HL-60/S4 treated with phorbol 12-myristate 13-acetate at 8.2 ng/mL for 4 days and 3 days (cell line): Measurements from ENCODE around the gene UGT1A8.

Experiments used
- in situ Hi-C: fragments of 300-500 bp; cut with MboI; formaldehyde crosslinking; loops from 2 replicates; pipeline ENCODE4 v1.15.0; 2022; ENCODE audit warnings: low sequenced_read_pairs

Gene UGT1A8

DNA sequence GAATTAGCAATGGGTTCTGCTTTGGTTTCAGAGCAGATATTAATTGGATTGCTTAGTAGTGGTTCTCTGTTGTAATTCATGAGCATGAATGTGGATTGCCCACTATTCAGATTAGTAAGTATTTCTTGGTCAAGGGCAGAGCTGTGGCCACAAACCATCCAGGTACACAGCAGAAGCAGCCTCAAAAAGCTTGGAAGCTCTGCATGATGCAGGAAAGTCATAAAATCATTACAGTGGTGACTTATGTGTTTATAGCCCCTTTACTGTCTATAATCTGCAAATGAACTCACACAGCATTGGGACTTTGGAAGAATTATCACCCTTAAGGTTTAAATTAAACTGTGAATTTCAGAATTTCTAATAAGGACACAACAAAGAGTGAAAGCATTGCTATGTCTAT lies 140.7 kb downstream of the UGT1A8 start:
- in situ Hi-C loops, result no loop called here

DNA sequence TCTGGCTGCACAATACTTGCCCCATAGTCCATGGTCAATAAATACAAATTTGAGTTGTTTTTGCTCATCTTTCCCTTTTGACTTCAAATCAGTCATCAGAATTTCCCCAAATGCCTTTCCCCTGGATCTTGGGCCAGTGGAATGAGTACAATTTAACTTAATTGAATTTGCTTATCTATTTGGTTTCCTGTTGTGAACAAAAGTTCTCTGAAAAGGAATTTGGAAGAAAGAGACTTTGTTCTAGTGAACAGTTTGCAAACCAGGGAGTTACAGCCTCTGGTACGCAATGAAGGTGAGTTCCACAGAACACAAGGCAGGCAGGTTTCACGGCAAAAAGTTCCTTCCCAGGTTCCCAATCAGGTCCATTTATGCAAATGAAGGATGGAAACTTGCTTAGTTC lies 141.4 kb downstream of the UGT1A8 start:
- in situ Hi-C loops, result no loop called here

DNA sequence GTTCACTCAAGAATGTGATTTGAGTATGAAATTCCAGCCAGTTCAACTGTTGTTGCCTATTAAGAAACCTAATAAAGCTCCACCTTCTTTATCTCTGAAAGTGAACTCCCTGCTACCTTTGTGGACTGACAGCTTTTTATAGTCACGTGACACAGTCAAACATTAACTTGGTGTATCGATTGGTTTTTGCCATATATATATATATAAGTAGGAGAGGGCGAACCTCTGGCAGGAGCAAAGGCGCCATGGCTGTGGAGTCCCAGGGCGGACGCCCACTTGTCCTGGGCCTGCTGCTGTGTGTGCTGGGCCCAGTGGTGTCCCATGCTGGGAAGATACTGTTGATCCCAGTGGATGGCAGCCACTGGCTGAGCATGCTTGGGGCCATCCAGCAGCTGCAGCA lies 142.6 kb downstream of the UGT1A8 start, which contains the start of gene UGT1A1:
TSS of gene UGT1A1 (plus strand) at position 228 of the 400 bp plus-strand sequence. CDS start at position 246, 18 bp downstream.
- in situ Hi-C loops, result no loop called here

- in situ Hi-C loops, result no loop called here
Measured at GRCh38 chr2:233761040-233761769, 143.8 kb downstream of the UGT1A8 start.

- in situ Hi-C loops, result no loop called here
Measured at GRCh38 chr2:233764264-233764663, 146.8 kb downstream of the UGT1A8 start.

DNA sequence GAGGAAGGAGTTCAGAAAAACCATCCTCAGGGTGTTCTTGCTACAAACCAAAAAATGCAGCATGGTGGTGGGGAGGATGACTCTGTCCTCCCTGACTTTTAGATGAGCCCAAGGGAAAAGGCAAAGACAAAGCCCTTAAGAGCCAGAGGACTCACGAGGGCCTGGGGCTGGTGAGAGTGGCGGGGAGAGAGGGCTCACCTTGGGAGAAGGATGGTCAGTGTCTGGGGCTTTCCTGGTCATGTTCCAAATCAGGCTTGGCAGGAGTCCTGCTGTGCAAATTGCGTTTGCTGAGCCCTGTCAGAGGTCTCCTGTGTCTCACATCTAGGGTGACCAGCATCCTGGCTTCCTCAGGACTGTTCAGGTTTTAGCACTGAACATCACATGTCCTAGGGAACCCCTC lies 147.3 kb downstream of the UGT1A8 start:
- in situ Hi-C loops, result no loop called here

GRCh38 chr2:233766416-233766815 lies 149.0 kb downstream of the UGT1A8 start:
- in situ Hi-C loops, result no loop called here

DNA sequence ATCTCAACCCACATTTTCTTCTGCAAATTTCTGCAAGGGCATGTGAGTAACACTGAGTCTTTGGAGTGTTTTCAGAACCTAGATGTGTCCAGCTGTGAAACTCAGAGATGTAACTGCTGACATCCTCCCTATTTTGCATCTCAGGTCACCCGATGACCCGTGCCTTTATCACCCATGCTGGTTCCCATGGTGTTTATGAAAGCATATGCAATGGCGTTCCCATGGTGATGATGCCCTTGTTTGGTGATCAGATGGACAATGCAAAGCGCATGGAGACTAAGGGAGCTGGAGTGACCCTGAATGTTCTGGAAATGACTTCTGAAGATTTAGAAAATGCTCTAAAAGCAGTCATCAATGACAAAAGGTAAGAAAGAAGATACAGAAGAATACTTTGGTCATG lies 150.6 kb downstream of the UGT1A8 start:
- in situ Hi-C loops, result no loop called here

GRCh38 chr2:233769260-233769659 lies 151.8 kb downstream of the UGT1A8 start:
- in situ Hi-C loops, result no loop called here

DNA sequence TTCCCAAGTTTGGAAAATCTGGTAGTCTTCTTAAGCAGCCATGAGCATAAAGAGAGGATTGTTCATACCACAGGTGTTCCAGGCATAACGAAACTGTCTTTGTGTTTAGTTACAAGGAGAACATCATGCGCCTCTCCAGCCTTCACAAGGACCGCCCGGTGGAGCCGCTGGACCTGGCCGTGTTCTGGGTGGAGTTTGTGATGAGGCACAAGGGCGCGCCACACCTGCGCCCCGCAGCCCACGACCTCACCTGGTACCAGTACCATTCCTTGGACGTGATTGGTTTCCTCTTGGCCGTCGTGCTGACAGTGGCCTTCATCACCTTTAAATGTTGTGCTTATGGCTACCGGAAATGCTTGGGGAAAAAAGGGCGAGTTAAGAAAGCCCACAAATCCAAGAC lies 154.7 kb downstream of the UGT1A8 start:
- in situ Hi-C loops, result no loop called here

DNA sequence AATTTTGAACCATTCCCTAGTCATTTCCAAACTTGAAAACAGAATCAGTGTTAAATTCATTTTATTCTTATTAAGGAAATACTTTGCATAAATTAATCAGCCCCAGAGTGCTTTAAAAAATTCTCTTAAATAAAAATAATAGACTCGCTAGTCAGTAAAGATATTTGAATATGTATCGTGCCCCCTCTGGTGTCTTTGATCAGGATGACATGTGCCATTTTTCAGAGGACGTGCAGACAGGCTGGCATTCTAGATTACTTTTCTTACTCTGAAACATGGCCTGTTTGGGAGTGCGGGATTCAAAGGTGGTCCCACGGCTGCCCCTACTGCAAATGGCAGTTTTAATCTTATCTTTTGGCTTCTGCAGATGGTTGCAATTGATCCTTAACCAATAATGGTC lies 155.2 kb downstream of the UGT1A8 start:
- in situ Hi-C loops, result no loop called here

GRCh38 chr2:233773854-233774253 lies 156.4 kb downstream of the UGT1A8 start:
- in situ Hi-C loops, result no loop called here

GRCh38 chr2:233775414-233775813 lies 158.0 kb downstream of the UGT1A8 start:
- in situ Hi-C loops, result no loop called here

- in situ Hi-C loops, result no loop called here
Measured at GRCh38 chr2:233778030-233778429, 160.6 kb downstream of the UGT1A8 start, which contains the start of gene MROH2A. TSS of gene MROH2A (plus strand) at chr2:233778330. CDS start at chr2:233779359, 1,029 bp downstream.

DNA sequence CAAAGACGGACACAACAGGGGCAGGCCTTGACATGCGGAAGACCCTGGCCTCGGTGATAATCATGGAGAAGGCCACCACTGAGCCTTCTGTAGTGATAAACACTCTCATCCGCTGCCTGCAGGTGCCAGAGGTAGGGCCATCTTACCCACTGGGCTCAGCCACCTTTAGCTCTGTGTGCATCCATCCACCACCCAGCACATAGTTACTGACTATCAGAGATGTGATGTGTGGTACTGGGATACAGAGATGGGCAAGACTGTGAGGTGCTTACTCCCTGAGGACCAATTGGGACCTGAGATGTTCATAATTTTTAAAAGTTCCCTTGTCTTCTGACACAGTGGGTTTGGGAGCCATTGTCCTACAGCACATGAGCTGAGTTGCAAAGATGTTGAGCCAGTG lies 162.3 kb downstream of the UGT1A8 start:
- in situ Hi-C loops, result no loop called here

GRCh38 chr2:233780771-233781170 lies 163.3 kb downstream of the UGT1A8 start:
- in situ Hi-C loops, result no loop called here

- in situ Hi-C loops, result no loop called here
Measured at GRCh38 chr2:233789554-233789953, 172.1 kb downstream of the UGT1A8 start.

GRCh38 chr2:233791151-233791882 lies 173.9 kb downstream of the UGT1A8 start:
- in situ Hi-C loops, result no loop called here

DNA sequence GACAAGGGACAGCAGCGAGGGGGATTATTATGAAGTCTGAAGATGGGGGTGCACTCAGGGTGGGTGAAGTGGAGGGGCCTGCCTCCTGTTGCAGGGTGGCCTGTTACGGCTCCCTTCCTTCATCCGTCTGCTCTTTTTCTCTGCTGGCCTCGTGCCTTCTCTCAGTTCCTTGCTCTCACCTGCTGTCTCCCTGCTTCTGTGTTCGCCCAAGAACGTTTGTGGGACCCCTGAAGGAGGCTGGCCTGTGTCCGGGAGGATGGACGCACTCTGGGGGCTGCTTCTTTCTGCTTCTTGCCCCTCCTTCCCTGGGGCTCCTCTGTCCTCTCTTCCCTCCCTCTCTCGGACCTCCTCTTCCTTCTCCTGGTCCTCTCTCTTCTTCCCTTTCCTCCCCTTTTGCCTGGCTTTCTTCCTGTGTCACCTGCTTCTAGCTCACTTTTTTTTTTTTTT lies 174.5 kb downstream of the UGT1A8 start:
- in situ Hi-C loops, result no loop called here

DNA sequence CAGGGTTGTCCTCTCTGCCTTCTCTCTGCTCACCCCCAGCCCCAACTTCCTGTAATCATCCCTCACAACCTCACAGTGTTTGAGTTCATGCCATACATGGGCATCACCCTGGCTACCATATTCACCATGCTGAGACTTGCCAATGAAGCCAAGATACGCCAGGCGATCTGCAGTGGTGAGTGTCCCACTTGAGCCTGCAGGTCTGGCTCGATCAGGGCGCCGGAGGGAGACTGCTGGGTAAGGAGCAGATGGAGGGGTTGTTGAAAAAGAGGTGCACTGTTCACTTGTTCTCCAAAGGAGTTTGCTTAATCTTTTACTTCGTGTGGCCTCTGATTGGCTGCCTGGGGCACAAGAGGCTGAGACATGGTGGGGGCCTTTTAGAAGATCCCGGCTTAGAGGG lies 175.3 kb downstream of the UGT1A8 start:
- in situ Hi-C loops, result no loop called here

- in situ Hi-C loops, result no loop called here
Measured at GRCh38 chr2:233793465-233794127, 176.2 kb downstream of the UGT1A8 start.
